Fibroblast of peridontal ligament (primary cell): Measurements from ENCODE around the gene FEZF1.

Experiments used
- DNase-seq: peaks from one replicate; pipeline ENCODE4 v3.0.0-alpha.2; 2010; ENCODE audit errors: extremely low read depth

The FEZF1 gene

GRCh38 chr7:122268101-122268500 lies 36.4 kb downstream of the FEZF1 start:
- DNase-seq: no peak

DNA sequence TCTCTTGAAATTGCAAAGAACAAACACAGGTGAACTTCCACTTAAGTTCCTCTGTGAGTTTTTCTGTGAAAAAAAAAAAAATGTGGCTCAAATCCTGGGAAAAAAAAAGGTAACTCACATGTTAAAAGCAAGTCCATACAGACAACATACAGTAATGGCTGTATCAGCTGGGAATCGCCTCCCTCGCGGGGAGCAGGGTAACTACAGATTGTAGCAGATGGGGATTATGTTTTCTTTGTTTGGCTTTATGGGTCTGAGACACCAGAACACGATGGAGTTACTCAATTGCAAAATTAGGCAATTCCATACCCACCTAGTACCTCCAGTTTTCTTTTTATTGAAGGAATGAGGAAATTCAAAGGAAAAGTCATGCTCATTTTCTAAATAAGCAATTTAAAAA lies 42.3 kb downstream of the FEZF1 start:
- no peak for DNase-seq

DNA sequence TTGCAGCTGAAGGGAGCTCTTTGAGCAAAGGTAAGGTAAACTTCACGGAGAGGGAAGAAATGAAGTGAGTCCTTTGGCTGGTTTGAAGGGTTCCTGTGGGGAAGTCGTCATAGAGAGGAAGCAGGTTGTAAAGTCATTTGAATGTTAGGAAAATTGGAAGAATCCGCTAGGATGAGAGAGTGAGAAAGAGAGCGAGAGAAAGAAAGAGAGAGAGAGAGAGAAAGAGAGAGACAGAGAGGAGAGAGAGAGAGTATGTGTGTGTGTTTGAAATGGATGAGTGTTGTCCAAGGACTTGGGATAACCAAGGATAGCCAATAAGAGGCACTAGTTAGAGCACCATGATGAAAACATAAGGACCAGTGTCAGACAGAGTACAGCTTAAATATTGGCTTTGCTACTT lies 43.1 kb downstream of the FEZF1 start:
- DNase-seq: no peak

GRCh38 chr7:122261016-122261415 lies 43.5 kb downstream of the FEZF1 start:
- no peak for DNase-seq

DNA sequence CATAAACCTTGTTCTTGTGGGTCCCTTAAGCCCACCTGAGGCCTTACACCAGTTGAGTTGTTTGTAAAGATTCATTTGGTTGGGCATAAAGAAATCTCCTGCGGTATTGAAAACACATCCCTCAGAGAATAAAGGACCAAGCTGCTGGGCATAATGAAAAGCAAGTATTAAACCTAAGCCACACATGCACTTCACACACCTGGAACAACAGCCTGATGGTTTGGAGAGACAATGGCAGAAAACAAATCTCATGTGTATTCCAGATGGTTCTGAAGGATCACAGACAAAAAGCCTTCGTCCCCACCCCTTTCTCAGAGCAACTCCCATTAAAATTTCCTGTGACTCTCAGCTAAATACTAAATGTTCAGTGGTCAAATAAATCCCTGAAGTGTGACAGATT lies 44.2 kb downstream of the FEZF1 start:
- DNase-seq: no peak

DNA sequence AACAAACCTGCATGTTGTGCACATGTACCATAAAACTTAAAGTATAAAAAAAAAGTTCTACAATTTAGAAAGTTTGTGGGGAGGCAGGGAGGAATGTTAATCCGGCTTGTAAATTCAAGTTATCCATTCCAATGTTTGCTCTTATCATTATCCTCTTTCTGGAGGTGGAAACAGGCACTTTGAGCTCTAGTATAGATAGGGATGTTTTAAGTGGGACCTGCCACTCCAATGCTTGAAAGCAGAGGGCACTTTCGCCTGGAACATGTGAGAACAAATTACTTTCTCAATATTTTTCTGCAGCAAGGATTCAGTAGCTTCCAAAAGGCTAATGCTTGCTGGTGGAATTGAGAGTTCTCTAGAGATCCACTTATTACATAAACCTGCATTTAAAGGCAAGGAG lies 45.6 kb downstream of the FEZF1 start:
- no peak for DNase-seq

DNA sequence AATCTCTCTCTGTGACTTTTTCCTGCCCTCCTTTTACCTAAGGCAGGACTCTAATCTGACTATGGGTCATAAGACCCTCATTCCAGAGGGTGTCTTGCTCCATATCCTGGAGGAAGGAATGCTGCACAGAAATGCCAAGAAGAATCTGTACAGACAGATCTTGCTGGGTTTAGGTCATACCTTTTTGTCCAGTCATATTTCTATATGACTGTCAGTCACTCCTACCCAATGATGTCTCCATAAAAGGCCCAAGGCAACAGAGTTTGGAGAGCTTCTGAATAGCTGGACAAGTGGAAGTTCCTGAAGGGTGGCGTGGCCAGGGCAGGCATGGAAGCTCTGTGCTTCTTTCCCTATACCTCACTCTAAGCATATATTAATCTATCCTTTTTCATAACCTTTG lies 47.5 kb downstream of the FEZF1 start:
- no peak for DNase-seq

DNA sequence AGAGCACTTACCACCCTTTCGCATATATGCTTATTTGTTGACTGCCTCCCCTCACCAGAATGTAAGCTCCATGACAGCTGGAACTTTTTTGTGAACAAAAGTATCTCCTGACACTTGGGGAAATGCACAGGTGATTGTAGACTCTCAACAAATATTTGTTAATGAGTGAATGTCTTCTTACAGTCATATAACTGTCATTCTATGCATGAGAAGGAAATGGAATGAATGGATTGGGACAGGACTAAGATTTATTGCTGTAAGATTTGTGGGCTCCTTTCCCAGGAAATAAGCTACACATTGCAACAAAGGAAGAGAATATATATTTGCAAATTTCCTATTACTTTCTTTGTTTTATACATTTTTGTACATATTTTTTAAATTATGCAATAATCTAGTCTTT lies 48.5 kb downstream of the FEZF1 start:
- no peak for DNase-seq

DNA sequence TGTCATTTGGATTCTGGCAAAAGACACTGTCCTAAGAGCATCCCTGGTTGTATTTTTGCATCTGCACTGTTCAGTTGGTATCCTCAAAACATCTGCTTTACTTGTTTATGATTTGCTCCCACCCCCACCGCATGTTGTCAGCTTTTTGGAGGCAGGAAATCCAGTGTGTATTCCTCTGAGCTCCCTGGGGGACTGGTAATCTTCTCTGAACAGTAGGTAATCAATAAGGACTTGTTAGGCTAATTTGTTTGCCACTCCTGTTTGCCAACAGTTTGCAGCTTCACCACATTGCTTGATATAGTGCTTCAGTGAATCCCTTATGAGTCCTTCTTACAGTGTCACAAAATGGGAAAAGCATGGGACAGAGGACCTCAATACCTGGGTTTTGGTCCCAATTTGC lies 49.1 kb downstream of the FEZF1 start:
- DNase-seq: no peak
